ENCODE results near the gene GIPC2.
A peak's percentile ranks its signal among the peaks of the same experiment; 100 is the strongest.
"Not testable (repeated sequence)": the region's sequence is repeated elsewhere in the genome, so short reads cannot be mapped to it uniquely, and the experiment has no call there.

Gene GIPC2

DNA sequence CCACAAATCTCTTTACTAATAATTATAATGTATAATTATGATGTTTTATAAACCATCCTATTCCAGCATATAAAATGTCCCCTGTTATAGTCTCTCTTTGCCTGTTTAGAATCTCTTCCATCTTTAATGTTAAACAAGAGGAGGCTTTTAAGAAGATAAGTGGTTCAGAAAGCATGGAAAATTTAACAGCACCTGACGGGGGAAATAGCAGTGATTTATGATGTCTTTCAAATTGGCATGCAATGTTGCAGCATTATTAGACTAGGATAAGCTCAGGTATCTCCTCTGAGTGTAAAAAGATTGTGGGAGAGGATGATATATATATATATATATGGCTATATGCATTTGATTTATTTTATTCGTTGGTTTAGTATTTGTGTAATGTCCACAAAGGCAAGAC is 24.4 kb downstream of the GIPC2 start:
- peak; percentile 9 for DNase-seq

DNA sequence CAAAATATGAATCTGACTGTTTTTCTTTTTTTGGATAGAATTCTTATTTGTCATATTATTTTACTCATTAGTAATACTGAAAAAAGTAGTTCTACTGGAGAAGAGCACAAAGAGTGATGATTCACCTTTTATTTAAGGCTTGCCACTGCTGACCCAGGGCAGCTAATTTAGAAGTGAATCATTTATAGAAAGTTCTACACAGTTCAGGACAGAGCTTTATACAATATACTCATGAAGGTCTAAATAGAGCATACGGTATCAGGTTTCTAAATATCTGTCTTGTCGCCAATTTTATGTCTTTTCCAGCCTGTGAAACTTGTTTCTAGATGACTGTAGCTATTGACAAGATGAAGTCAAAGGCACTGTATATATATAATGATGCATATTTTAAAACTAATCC is 25.0 kb downstream of the GIPC2 start:
- no peak for DNase-seq

DNA sequence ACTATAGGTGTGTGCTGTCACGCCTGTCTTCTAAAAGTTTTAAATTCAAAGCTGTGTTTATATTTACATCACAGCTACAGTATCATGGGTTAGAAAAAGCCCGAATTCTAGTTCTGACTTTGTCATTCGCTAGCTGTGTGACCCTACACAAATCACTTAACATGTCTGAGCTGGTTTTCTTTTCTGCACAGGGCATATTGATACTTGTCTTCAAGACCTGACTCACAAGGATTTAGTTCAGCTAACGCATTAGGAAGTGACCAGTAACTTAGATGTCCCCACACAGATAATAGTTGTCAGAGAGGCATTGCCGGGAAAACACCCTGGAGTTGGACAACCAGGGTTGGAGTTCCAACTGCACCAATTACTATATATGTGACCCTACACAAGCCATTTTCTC is 25.9 kb downstream of the GIPC2 start:
- no peak for DNase-seq

DNA sequence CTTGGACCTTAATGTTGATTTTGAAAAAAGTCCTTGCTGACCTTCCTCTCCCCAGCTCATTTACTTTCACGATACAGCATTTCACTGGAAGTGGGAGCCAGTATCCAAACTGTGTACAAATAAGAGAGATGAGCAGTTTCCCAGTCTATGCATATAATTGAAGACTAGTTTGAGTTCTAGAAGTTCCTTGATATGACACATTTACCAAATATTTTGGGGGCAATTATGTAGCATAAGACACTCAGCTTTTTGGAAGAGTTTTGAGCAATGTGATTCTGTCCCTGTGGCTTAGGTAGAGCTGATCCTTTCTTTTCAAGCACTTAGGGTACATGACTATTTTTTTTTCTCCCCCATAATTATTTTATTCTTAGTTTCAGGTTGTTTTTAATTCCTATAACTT is 26.4 kb downstream of the GIPC2 start:
- DNase-seq = no peak

DNA sequence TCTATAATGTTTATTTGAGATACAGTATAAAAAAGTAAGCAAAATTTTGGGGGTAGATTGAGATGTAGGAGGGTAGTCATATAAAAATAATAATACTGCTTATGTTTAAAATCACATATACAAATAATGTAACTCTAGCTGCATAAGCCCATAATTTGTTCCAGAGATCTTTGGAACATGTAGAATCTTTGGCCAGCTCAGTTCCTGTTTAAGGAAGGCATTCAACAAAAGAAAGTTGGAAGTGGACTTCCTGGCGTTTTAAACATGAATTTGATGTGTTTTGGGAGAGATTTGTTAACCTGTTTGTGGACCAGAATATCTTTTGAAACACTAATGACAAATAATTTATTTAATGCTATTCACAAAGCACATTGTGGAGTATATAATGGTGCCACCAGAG is 27.7 kb downstream of the GIPC2 start:
- no peak for DNase-seq

DNA sequence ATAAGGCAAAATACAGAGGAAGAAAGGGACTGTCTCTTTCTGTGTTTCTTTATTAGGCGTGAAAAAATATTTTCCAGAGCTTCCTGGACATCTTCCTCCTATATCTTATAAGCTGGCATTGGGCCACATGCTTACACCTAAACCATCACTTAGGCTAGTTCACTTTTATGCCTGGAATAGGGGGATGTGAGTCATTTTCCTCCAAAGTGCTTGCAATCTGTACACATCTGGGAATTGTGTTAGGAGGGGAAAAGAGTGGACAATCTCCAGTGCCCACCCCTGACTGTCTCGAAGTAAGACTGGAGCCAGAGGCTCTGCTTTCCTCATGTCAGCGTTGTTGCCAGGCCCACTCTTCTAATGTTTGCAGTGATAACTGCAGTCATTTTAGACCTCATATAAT is 29.9 kb downstream of the GIPC2 start:
- no peak for DNase-seq

DNA sequence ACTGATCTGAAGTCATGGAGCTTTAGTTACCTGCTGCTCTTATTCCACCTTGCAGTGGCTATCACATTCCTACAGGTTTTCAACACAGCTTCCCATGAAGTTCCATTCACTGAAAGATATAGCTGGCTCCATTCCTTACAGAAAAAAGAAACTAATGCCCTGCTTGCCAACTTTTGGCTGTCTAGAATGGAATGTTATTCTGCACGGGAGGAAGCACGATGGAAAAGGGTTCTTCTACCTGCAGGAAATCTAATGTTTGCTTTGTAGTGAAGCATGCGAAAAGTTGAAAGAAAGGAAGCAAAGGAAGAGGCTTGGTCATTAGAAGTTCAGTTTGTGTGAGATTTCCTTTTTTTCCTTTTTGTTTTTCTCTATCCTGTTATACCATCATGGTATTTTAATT is 32.6 kb downstream of the GIPC2 start:
- DNase-seq = no peak

DNA sequence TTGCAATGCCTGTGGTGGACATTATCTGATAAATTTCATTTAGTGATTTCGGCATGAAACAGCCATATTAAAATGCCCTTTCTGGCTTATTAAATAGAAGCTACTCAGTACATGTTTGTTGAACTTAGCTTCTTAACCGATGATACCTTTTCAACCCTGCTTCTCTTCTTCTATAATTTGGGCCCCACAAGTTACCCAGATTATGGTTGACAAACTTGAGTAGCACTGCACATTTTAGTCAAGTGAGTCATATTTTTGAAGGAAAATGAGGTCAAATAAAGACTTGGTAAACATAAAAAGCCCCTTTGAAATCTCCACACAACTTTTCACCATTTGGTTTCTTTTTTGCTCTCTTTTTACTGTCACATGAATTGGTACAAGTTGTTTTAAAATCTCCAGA is 33.8 kb downstream of the GIPC2 start:
- DNase-seq = no peak

DNA sequence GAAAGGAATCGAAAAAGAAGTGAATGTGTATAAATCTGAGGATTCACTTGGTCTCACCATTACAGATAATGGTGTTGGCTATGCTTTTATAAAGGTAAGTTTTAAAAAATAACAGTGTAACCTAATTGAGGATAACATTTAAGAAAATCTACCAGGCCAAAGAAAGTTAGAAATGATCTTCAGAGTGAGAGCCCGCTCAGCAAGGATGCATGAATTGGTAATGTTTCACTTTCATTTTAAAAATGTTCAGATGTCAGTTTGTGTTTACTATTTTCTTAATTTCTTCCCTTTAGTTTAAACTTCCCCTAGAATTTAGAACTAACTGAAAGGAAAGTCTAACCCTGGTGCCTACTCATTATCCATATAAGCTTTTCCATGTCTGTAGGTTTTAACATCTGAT is 35.0 kb downstream of the GIPC2 start:
- DNase-seq = no peak

DNA sequence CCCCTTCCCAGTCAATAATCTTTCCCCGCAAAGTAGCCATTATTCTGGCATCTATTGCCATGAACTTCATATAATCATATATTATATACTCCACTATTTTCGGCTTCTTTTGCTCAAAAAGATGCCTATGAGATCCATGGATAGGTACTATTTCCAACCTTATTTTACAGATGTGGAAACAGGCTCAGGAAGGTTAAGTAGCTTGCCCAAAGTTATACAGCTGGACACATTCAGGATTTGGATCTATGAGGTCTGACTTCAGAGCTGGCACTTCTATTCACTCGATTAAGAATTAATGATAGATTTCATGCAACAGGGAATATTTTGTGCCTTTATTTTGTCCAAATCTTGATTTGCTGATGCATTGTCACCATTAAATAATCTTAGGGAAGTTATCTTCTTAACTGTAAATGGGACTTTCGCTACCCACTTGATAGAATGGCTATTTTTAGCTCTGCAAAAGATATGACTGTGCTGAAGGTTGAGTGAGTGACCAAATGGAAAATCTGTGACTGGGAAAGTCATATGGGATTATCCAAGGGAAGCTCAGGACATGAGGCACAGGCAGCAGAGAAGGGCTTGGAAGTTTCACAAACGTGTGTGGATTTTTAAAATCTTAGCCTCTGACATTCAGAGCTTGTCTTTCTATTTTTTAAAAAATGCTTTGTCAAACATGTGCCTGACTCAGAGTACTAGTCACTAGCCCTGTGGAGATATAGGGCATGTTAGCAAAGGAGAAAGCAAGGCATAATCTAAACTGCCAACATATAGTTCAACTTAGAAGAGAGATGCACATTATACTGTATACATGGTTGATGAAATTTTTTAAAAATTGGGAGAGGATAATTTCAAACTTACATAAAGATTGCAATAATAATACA is 36.5 kb downstream of the GIPC2 start:
- DNase-seq = no peak

DNA sequence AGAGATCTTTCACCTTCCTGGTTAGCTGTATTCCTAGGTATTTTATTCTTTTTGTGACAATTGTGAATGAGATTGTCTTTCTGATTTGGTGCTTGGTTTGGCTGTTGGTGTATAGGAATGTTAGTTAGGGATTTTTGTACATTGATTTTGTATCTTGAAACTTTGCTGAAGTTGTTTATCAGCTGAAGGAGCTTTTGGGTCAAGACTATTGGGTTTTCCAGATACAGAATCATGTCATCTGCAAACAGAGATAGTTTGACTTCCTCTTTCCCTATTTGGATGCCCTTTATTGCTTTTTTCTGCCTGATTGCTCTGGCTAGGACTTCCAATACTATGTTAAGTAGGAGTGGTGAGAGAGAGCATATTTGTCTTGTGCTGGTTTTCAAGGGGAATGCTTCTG is 38.9 kb downstream of the GIPC2 start:
- not testable (repeated sequence) for DNase-seq

DNA sequence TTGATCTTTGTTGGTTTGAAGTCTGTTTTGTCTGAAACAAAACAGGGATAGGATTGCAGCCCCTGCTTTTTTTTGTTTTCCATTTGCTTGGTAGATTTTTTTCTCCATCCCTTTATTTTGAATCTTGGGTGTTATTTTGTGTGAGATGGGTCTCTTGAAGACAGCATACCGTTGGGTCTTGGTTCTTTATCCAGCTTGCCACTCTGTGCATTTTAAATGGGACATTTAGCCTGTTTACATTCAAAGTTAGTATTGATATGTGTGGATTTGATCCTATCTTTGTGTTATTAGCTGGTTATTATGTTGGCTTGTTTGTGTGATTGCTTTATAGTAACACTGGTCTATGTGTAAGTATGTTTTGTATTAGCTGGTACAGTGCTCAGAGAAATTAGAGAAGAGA is 40.9 kb downstream of the GIPC2 start:
- DNase-seq = no peak

DNA sequence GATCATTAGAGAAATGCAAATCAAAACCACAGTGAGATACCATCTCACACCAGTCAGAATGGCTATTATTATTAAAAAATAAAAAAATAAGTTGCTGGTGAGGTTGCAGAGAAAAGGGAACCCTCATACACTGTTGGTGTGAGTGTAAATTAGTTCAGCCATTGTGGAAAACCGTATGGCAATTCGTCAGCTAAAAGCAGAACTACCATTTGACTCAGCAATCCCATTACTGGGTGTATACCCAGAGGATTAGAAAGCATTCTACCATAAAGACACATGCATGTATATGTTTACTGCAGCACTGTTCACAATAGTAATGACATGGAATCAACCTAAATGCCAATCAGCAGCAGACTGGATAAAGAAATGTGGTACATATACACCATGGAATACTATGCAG is 42.2 kb downstream of the GIPC2 start:
- no peak for DNase-seq

DNA sequence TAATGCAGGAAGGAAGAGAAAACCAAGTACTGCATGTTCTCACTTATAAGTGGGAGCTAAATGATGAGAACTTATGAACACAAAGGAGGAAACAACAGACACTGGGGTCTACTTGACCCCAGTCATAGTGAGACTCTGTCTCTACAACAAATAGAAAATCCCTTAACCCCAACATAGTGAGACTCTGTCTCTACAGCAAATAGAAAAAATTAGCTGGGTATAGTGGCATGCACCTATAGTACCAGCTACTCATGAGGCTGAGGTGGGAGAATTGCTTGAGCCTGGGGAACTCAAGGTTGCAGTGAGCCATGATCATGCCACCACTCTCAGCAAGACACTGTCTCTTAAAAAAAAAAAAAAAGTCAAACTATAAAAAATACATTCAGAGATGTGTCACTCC is 42.7 kb downstream of the GIPC2 start:
- no peak for DNase-seq

DNA sequence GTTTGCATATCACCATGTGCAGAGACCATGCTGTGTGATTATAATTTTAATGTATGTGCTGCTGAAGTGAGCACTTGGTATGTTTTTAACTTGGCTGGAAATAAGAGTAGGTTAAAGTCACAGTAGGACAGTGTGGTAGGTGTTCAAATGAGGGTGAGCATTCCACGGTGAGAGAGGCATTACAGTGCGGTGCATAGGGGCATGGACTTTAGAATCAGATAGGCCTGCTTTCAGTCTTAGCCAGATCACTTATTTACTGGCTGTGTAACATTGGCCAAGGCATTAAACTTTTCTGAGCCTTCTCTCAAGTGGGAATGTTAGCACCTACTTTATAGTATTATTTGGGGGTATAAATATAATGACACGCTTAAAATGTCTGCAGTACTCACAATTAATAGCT is 43.2 kb downstream of the GIPC2 start:
- no peak for DNase-seq

DNA sequence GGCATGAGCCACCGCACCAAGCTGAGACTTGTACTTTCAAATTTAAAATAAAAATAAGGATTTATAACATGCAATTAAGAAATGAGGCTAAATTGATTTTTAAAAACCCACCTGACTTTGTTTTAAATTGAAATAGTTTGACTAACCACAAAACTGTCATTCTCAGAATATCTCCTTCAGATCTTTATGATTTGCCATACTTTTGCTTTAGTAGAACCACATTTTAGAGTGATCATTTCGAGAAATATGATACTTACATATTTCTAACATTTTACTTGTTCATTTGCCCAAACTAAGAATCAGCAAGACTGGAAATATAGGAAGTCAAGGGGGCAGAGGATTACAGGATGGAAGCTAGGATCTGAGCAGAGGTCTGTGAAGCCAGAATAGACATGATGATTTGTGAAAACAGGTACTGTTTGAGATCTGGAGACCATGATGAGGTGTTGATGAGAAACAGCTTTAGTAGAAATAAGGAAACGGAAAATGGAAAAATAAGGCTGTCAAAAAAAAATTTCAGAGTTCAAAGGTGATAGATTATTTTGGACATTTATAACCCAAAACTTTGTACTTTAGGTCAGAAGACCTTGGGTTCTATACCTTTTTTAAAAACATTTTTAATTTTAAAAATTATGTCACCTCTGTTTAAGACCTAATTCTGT is 44.8 kb downstream of the GIPC2 start:
- DNase-seq = no peak

DNA sequence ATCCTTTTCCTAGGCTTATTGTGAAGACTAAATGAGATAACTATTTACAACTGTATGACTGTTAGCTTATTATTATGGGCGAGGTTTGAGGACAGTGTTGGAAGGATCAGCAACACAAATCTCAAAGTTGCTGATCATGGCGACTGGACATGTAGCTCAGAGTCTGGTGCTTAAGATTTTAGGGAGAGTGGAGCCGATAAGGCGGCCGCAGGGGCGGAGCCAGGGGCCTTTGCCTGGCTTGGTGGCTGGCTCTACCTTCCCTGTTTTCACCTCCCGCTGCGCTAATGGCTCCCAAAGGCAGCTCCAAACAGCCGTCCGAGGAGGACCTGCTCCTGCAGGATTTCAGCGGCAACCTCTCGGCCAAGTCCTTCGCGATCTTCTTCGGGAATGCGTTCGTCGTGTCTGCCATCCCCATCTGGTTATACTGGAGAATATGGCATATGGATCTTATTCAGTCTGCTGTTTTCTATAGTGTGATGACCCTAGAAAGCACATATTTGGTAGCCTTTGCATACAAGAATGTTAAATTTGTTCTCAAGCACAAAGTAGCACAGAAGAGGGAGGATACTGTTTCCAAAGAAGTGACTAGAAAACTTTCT is 45.5 kb downstream of the GIPC2 start:
- no peak for DNase-seq

DNA sequence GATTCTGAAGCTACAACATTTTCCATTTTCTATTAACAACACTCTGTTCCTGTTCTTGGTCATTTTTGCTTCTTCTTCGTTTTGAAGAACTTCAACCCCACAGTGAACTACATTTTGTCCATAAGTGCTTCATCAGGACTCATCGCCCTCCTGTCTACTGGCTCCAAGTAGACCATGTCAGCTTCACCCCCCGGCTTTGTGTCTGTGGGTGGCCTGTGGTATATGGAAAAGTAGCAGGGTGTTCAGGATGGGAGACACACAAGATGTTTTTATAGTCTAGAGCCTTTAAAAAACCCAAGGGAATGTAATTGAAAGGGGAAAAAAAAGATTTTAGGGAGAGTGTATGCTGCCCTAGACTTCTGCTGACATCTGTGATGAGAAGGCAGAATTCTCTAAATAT is 46.1 kb downstream of the GIPC2 start:
- DNase-seq = no peak

DNA sequence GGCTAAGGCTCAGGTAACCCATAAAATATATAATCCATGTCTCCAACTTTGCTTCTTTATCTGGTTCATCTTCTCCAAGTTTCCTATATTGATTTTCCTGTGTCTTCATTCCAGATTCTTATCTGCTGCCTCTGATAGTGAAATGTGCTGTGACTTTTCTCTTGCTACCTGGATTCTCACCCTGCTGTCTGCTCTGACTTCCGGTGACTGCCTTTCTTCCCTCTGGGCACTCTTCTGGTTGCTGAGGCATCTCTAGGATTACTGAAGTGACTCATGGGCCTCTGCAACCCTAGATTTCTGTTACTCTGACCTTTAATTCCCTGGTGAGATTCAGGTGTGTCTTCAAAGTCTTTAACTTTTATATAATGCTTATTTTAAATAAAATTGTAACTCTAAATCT is 46.9 kb downstream of the GIPC2 start:
- DNase-seq = no peak

DNA sequence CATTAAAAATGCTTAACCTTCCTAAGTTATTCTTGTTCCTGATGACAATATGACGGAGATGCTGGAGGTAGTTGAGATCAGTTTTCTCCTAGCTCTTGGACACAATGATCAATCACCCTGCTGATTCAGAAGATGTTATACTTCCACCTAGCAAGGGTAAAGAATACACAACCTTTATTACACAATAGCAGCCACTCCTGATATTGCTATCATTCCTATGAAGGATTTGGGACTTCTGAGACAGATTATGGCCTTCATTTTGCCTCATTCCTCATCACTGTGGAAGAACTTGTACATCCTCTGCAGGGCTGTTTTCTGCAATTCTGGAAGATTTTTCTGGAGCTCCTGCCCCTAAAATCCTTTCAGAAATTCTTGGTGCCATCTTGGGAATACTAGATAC is 47.8 kb downstream of the GIPC2 start:
- no peak for DNase-seq

DNA sequence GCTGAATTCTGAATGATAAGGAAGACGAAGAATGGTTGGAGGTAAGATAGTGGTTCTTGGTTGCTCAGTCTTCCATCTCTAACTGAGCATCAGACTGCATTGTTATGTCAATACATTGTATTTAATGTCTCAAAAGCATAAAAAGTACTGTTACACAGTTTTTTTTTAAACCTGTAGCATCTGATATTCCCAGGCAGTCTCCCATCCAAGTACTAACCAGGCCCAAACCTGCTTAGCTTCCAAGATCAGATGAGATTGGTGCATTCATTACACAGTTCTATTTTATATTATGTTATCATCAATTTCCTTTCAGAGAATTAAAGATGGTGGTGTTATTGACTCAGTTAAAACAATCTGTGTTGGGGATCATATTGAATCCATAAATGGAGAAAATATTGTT is 48.9 kb downstream of the GIPC2 start:
- no peak for DNase-seq

DNA sequence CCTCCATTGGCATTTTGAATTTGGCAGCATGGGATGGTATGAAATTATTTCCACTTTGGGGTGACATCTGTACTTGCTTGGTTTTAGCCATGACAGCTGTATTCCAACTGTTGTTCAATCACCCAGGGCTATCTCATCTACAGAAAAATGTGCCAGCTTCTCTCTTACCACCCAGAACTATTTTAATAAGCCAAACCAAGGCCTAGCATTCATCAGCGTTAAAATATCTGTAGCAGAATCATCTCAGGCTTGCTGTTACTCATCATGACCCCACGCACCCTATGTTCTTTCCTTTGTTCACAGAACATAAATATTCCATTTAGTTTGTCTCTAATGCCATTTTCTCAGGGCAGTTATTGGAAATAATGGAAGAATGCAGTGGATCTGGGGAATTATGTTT is 49.8 kb downstream of the GIPC2 start:
- no peak for DNase-seq

DNA sequence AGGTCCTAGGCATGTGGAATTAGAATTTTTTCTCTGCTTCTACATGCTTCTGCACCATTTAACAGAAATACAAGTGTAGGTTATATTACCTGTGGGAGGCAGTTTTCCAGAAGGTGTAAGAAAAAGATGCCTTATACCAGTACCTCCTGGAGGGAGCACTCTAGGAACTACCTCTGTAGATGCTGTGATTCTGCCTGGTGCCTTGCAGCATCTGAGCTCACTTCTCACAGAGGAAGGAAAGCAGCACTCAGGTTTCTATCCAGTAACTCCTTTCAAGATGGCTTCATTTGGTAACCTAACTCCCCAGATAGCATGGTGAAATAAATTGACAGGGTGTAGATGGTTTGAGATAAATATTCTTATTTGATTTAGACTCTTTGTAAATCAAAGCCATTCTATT is 50.3 kb downstream of the GIPC2 start:
- no peak for DNase-seq

DNA sequence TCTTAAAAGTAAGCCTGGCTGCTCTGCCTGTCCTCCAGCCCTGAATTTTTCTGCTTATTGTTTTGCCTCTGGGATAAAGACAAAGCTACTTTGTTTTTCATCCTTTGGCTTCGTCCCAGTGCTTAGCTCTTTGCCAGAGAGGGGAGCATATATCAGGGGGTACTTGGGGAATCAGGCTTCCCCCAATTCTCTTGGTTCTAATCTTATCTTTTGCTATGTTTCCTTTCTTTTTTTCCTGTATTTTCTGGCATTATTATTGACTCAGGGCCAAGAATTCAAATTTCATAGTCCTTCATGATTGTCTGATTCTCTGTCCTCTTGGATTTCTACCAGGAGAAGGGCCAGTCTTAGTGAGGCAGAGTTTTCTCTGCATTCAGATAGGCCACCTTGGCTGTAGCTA is 51.2 kb downstream of the GIPC2 start:
- no peak for DNase-seq

Data from NCI-H1436 (cell line).